H1 (cell line): ENCODE data around the gene SGSM1. TPM values are rescaled to one million over a fixed set of nuclear protein-coding genes. Genes with fewer than 3 reads are reported as not detected.

Experiments
- polyA plus RNA-seq, 7 experiments: library from polyadenylated mRNA; depleted of rRNA in 3 of 7; stranded (reverse) in 5 of 7; unstranded in 2 of 7; fragments of >200 nt in 5 of 7; fragments of 200-250 nt in 2 of 7; gene quantifications; 1 replicate in 5 of 7; 2 replicates in 1 of 7; 4 replicates in 1 of 7; pipeline versions ENCODE4 v1.2.1 to v1.2.3, GENCODE V29; 2011 to 2013; ENCODE audit warnings: missing spikeins in 2 of 7, mixed read lengths in 2 of 7
- total RNA-seq: library from RNA; stranded (reverse); fragmentation: NEBNext Ultra II Directional; extraction: Animal tissue kit (Norgen Biotek cat#: 25700); gene quantifications from 2 replicates; pipeline ENCODE4 v1.2.1, GENCODE V29; 2021
- TF ChIP-seq, protein P1 (sequence below): fragments of 300-600 bp; sonication (generic); IDR thresholded peaks from 2 replicates; pipeline ENCODE4 v1.7.1; 2012; ENCODE audit warnings: low read length, moderate library complexity, mild to moderate bottlenecking, inconsistent platforms; ENCODE audit not compliant: insufficient replicate concordance

The SGSM1 gene
- total and polyA plus RNA-seq, 2 of the 8 experiments (the other 6 are each of a cell fraction or from before 2014, with no cell fraction given): 2.8 to 5.2 TPM

DNA sequence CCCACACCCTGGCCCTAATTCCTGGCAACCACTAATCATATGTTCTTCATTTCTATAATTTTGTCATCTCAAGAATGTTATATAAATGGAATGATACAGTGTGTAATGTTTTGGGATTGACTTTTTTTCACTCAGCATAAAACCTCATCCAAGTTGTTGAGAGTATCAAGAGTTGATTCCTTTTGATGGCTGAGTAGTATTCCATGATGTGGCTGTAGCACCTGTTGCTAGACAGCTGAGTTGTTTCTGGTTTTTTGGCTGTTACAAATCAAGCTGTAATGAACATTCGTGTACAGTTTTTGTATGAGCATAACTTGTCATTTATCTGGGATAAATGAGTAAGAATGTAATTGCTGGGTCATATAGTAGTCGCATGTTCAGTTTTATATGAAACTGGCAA lies 81.2 kb downstream of the SGSM1 start (continued):
- TF ChIP-seq, protein P1, sequence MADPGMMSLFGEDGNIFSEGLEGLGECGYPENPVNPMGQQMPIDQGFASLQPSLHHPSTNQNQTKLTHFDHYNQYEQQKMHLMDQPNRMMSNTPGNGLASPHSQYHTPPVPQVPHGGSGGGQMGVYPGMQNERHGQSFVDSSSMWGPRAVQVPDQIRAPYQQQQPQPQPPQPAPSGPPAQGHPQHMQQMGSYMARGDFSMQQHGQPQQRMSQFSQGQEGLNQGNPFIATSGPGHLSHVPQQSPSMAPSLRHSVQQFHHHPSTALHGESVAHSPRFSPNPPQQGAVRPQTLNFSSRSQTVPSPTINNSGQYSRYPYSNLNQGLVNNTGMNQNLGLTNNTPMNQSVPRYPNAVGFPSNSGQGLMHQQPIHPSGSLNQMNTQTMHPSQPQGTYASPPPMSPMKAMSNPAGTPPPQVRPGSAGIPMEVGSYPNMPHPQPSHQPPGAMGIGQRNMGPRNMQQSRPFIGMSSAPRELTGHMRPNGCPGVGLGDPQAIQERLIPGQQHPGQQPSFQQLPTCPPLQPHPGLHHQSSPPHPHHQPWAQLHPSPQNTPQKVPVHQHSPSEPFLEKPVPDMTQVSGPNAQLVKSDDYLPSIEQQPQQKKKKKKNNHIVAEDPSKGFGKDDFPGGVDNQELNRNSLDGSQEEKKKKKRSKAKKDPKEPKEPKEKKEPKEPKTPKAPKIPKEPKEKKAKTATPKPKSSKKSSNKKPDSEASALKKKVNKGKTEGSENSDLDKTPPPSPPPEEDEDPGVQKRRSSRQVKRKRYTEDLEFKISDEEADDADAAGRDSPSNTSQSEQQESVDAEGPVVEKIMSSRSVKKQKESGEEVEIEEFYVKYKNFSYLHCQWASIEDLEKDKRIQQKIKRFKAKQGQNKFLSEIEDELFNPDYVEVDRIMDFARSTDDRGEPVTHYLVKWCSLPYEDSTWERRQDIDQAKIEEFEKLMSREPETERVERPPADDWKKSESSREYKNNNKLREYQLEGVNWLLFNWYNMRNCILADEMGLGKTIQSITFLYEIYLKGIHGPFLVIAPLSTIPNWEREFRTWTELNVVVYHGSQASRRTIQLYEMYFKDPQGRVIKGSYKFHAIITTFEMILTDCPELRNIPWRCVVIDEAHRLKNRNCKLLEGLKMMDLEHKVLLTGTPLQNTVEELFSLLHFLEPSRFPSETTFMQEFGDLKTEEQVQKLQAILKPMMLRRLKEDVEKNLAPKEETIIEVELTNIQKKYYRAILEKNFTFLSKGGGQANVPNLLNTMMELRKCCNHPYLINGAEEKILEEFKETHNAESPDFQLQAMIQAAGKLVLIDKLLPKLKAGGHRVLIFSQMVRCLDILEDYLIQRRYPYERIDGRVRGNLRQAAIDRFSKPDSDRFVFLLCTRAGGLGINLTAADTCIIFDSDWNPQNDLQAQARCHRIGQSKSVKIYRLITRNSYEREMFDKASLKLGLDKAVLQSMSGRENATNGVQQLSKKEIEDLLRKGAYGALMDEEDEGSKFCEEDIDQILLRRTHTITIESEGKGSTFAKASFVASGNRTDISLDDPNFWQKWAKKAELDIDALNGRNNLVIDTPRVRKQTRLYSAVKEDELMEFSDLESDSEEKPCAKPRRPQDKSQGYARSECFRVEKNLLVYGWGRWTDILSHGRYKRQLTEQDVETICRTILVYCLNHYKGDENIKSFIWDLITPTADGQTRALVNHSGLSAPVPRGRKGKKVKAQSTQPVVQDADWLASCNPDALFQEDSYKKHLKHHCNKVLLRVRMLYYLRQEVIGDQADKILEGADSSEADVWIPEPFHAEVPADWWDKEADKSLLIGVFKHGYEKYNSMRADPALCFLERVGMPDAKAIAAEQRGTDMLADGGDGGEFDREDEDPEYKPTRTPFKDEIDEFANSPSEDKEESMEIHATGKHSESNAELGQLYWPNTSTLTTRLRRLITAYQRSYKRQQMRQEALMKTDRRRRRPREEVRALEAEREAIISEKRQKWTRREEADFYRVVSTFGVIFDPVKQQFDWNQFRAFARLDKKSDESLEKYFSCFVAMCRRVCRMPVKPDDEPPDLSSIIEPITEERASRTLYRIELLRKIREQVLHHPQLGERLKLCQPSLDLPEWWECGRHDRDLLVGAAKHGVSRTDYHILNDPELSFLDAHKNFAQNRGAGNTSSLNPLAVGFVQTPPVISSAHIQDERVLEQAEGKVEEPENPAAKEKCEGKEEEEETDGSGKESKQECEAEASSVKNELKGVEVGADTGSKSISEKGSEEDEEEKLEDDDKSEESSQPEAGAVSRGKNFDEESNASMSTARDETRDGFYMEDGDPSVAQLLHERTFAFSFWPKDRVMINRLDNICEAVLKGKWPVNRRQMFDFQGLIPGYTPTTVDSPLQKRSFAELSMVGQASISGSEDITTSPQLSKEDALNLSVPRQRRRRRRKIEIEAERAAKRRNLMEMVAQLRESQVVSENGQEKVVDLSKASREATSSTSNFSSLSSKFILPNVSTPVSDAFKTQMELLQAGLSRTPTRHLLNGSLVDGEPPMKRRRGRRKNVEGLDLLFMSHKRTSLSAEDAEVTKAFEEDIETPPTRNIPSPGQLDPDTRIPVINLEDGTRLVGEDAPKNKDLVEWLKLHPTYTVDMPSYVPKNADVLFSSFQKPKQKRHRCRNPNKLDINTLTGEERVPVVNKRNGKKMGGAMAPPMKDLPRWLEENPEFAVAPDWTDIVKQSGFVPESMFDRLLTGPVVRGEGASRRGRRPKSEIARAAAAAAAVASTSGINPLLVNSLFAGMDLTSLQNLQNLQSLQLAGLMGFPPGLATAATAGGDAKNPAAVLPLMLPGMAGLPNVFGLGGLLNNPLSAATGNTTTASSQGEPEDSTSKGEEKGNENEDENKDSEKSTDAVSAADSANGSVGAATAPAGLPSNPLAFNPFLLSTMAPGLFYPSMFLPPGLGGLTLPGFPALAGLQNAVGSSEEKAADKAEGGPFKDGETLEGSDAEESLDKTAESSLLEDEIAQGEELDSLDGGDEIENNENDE: no peak
